ENCODE data around the gene NPIPB2. TPM values are rescaled to one million over a fixed set of nuclear protein-coding genes. Genes with fewer than 3 reads are reported as not detected.

NPIPB2 gene
- polyA plus RNA-seq, 2 of the 4 experiments (the other 2 are of a cell fraction): 2.7 to 6.6 TPM

GRCh38 chr16:11913425-11914079 is 28.3 kb downstream of the NPIPB2 start:
- TF ChIP-seq MAFK (IDR thresholded peaks at IDR 0.05; ENCODE audit: partially characterized antibody) (peak; percentile 2), NR3C1 (IDR thresholded peaks at IDR 0.05) (no peak)
- 31% methylated on average over 12 of the region's 12 CpGs for WGBS (ENCODE audit: missing lambda C conversion rate)
- H3K27ac ChIP-seq: peak overlapping the region in 1 of 2 experiments; percentile 99; a peak in 2 of 6 replicates
- DNase-seq (ENCODE audit: low read depth in 1 of 2, low spot score in 1 of 2) (peak in 1 of 2 experiments; percentile 19), FAIRE-seq (no peak), ATAC-seq (no peak)
- H3K9me3 ChIP-seq: no peaks in the 10 kb centered on the region
- H3K4me1 ChIP-seq: peaks cover 41% of the 10 kb centered on the region
- peak overlapping the region; percentile 93 for H3K4me3 ChIP-seq
- H3K4me2 ChIP-seq: peak overlapping the region; percentile 94
- ChIA-PET POLR2A (interaction anchor here (1.2 kb wide), 1 partner anchor 63 kb away, joined by 3 read pairs; the partner anchor contains the start of gene SNX29), CTCF (interaction anchor here (2.2 kb wide), 1 partner anchor 154 kb away, joined by 11 read pairs; no protein-coding TSS in a partner anchor)

- no peak overlapping the region for H3K27ac ChIP-seq
- 84% methylated on average over 18 of the region's 18 CpGs for WGBS (ENCODE audit: missing lambda C conversion rate)
- H3K4me3 ChIP-seq: no peak overlapping the region
- no peaks in the 10 kb centered on the region for H3K9me3 ChIP-seq
- POLR2A ChIA-PET: interaction anchor here (0.7 kb wide), 1 partner anchor 67 kb away, joined by 3 read pairs; no protein-coding TSS in a partner anchor
- ATAC-seq (no peak), FAIRE-seq (no peak), DNase-seq (ENCODE audit: low read depth in 1 of 2, low spot score in 1 of 2) (no peak)
- H3K4me2 ChIP-seq: peak overlapping the region; percentile 5; the same call in 1 of the 3 replicates
- peaks cover 32% of the 10 kb centered on the region for H3K4me1 ChIP-seq
- CTCF ChIA-PET: interaction anchor here (1.4 kb wide), 1 partner anchor 158 kb away, joined by 3 read pairs; no protein-coding TSS in a partner anchor
- TF ChIP-seq CHD4 (IDR thresholded peaks at IDR 0.05; ENCODE audit: borderline replicate concordance): no peak
- TF ChIP-seq GATA3 (IDR thresholded peaks at IDR 0.05; ENCODE audit: borderline replicate concordance): no peak
- TF ChIP-seq FOSL2 (IDR thresholded peaks at IDR 0.05): no peak
- TF ChIP-seq FOSL2 (CRISPR knock-in tag; IDR thresholded peaks at IDR 0.05): no peak
Measured at GRCh38 chr16:11909653-11910545, 31.9 kb downstream of the NPIPB2 start.

GRCh38 chr16:11907160-11907970 is 34.5 kb downstream of the NPIPB2 start:
- FAIRE-seq: no peak
- no peak for DNase-seq (ENCODE audit: low read depth in 1 of 2, low spot score in 1 of 2)
- Histone ChIP-seq H3K4me2 (no peak overlapping the region), H3K27ac (no peak overlapping the region), H3K9me3 (no peaks in the 10 kb centered on the region), H3K4me1 (peaks cover 13% of the 10 kb centered on the region; the same call in 2 of the 3 replicates), H3K4me3 (no peak overlapping the region)
- TF ChIP-seq REST (IDR thresholded peaks at IDR 0.05) (no peak), KDM1A (IDR thresholded peaks at IDR 0.05; ENCODE audit: low read depth) (0 out of 2 replicates have a peak, but pooled peaks have one; percentile 39)
- CTCF ChIA-PET: interaction anchor here (0.6 to 1.6 kb wide), 2 partner anchors 18 to 161 kb away, joined by 3 to 4 read pairs; no protein-coding TSS in a partner anchor
- no peak for ATAC-seq
- 93% methylated on average over 8 of the region's 8 CpGs for WGBS (ENCODE audit: missing lambda C conversion rate)
- POLR2A ChIA-PET: interaction anchor here (1.4 kb wide), 1 partner anchor 8 kb away, joined by 3 read pairs; the partner anchor contains the start of gene GSPT1

GRCh38 chr16:11903906-11904305 is 37.9 kb downstream of the NPIPB2 start:
- ChIA-PET POLR2A (no interaction called here), CTCF (no interaction called here)
- Histone ChIP-seq H3K27ac (no peak overlapping the region), H3K9me3 (no peaks in the 10 kb centered on the region), H3K4me1 (no peaks in the 10 kb centered on the region), H3K4me2 (no peak overlapping the region), H3K4me3 (no peak overlapping the region)
- 91% methylated on average over 6 of the region's 6 CpGs for WGBS (ENCODE audit: missing lambda C conversion rate)
- FAIRE-seq (no peak), ATAC-seq (no peak), DNase-seq (ENCODE audit: low read depth in 1 of 2, low spot score in 1 of 2) (no peak)
- TF ChIP-seq TP53 (CRISPR knock-in tag; IDR thresholded peaks at IDR 0.05) (no peak), PBX3 (IDR thresholded peaks at IDR 0.05) (no peak), EHF (CRISPR knock-in tag; IDR thresholded peaks at IDR 0.05) (no peak), HOXA7 (CRISPR knock-in tag; IDR thresholded peaks at IDR 0.05) (no peak), MAX (IDR thresholded peaks at IDR 0.05) (no peak)
